ENCODE results near the gene LAMTOR2.

The LAMTOR2 gene

GRCh38 chr1:156055281-156056048, 883 bp downstream of the LAMTOR2 start:
- peak overlapping the region; percentile 79 for H3K4me2 ChIP-seq (ENCODE audit: low read length)
- no peak for TF ChIP-seq CTCF (IDR thresholded peaks at IDR 0.05)
- H3K4me3 ChIP-seq (ENCODE audit: low read depth, low read length), result peak overlapping the region; percentile 92
- no peak overlapping the region for H3K9ac ChIP-seq
- no peaks in the 10 kb centered on the region for H3K79me2 ChIP-seq
- peak overlapping the region; percentile 89 for H3K27ac ChIP-seq
- no peaks in the 10 kb centered on the region for H3K27me3 ChIP-seq (ENCODE audit: control insufficient read depth, insufficient read depth, low read length)
- no peaks in the 10 kb centered on the region for H3K36me3 ChIP-seq (ENCODE audit: control insufficient read depth, insufficient read depth, low read length)
- peak overlapping the region; percentile 95 for H2AFZ ChIP-seq
- no peaks in the 10 kb centered on the region for H3K4me1 ChIP-seq
- no peaks in the 10 kb centered on the region for H3K9me3 ChIP-seq (ENCODE audit: control insufficient read depth, low read length)

GRCh38 chr1:156056326-156056849, 1.8 kb downstream of the LAMTOR2 start:
- Histone ChIP-seq H3K27ac (no peak overlapping the region), H3K9ac (no peak overlapping the region), H3K4me2 (ENCODE audit: low read length) (no peak overlapping the region)

GRCh38 chr1:156060937-156061636, 6.5 kb downstream of the LAMTOR2 start, which contains the start of gene RAB25:
Gene RAB25 (plus strand): TSS chr1:156061160. CDS start chr1:156061401, 241 bp downstream.
- Histone ChIP-seq H3K9ac (no peak within 1 kb of the TSS), H3K9me3 (ENCODE audit: control insufficient read depth, low read length) (no peaks in the 10 kb centered on the region), H3K36me3 (ENCODE audit: control insufficient read depth, insufficient read depth, low read length) (no peaks in the 10 kb centered on the region), H2AFZ (peak within 1 kb of the TSS; percentile 87), H3K27ac (peak within 1 kb of the TSS; percentile 57), H3K27me3 (ENCODE audit: control insufficient read depth, insufficient read depth, low read length) (no peaks in the 10 kb centered on the region), H3K4me2 (ENCODE audit: low read length) (peak within 1 kb of the TSS; percentile 98), H3K4me3 (ENCODE audit: low read depth, low read length) (peak within 1 kb of the TSS; percentile 83), H3K79me2 (no peaks in the 10 kb centered on the region), H3K4me1 (no peaks in the 10 kb centered on the region)
- TF ChIP-seq CTCF (IDR thresholded peaks at IDR 0.05), result no peak

More at GRCh38 chr1:156056326-156056849, 1.8 kb downstream of the LAMTOR2 start:
- Histone ChIP-seq H2AFZ (no peak overlapping the region), H3K27me3 (ENCODE audit: control insufficient read depth, insufficient read depth, low read length) (no peaks in the 10 kb centered on the region), H3K4me3 (ENCODE audit: low read depth, low read length) (no peak overlapping the region), H3K9me3 (ENCODE audit: control insufficient read depth, low read length) (no peaks in the 10 kb centered on the region), H3K79me2 (no peaks in the 10 kb centered on the region), H3K4me1 (no peaks in the 10 kb centered on the region), H3K36me3 (ENCODE audit: control insufficient read depth, insufficient read depth, low read length) (no peaks in the 10 kb centered on the region)
- no peak for TF ChIP-seq CTCF (IDR thresholded peaks at IDR 0.05)

GRCh38 chr1:156062189-156062588, 7.6 kb downstream of the LAMTOR2 start:
- Histone ChIP-seq H3K36me3 (ENCODE audit: control insufficient read depth, insufficient read depth, low read length) (no peaks in the 10 kb centered on the region), H3K79me2 (no peaks in the 10 kb centered on the region), H3K27me3 (ENCODE audit: control insufficient read depth, insufficient read depth, low read length) (no peaks in the 10 kb centered on the region), H2AFZ (no peak overlapping the region), H3K4me1 (no peaks in the 10 kb centered on the region), H3K9ac (no peak overlapping the region), H3K4me3 (ENCODE audit: low read depth, low read length) (no peak overlapping the region), H3K4me2 (ENCODE audit: low read length) (peak overlapping the region; percentile 98), H3K27ac (no peak overlapping the region), H3K9me3 (ENCODE audit: control insufficient read depth, low read length) (no peaks in the 10 kb centered on the region)
- TF ChIP-seq CTCF (IDR thresholded peaks at IDR 0.05), result no peak
